ENCODE data around the gene RNF39.

The RNF39 gene

DNA sequence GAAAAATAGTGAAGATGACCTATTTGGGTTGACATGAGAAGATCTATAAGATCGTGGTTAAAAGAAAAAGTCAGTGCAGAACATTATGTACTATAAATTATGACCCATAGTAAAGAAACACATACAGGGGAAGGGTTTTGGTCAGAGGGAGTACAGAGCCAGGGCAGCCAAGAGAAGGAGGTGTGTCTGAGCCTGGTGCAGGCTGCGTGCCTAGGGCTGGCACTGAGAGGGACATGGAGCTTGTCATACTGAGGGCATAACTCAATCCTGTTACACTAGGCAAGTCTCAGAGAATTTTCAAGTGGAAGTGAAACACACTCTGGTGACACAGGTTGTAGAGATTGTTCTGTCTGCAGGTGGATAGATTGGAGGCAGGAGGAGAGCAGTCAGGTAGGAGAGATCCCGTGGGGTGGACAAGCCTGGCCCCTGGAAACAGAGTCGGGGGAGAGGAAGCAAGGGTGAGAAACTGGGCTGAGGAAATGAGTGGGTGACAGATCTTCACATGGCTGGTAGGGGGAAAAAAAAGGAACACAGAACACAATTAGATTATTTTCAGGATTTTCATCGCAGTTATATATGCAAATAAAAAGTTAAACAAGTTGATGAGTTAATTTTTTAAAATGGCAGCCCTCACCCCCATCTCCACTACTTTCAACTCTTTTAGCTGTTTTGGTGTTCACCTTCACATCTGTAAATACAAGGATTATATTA is 18.5 kb upstream of the RNF39 start:
- no peak for DNase-seq

DNA sequence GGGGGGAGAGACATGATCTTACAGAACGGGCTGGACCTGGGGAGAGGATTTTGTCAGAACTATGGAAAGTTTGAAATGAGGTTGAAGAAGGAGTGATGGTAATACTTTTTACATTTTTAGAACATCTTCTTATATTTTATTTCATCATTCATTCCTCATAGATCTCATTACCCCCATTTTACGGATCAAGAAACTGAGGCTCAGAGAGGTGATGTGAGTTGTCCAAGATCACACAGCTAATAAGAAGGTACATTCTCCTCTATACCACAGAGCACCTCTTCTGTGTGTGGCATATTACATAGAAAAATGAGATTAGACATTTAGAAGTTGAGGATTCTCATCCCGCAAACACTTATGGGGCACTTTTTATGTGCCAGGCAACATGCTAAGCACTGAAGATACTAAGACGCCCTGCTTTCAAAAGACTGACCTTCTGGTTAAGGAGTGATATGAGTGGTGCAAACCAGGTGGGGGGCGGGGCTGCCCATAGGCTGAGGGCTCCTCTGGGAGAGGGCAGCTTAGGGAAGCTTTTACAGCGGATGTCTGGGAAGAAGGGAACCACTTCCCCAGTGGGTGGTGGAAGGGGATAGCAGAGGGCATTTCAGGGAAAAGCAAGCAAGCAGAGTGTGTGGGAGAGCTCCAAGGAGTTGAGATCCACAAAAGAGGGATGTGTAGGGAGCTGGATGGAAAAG is 17.4 kb upstream of the RNF39 start:
- DNase-seq, result no peak

DNA sequence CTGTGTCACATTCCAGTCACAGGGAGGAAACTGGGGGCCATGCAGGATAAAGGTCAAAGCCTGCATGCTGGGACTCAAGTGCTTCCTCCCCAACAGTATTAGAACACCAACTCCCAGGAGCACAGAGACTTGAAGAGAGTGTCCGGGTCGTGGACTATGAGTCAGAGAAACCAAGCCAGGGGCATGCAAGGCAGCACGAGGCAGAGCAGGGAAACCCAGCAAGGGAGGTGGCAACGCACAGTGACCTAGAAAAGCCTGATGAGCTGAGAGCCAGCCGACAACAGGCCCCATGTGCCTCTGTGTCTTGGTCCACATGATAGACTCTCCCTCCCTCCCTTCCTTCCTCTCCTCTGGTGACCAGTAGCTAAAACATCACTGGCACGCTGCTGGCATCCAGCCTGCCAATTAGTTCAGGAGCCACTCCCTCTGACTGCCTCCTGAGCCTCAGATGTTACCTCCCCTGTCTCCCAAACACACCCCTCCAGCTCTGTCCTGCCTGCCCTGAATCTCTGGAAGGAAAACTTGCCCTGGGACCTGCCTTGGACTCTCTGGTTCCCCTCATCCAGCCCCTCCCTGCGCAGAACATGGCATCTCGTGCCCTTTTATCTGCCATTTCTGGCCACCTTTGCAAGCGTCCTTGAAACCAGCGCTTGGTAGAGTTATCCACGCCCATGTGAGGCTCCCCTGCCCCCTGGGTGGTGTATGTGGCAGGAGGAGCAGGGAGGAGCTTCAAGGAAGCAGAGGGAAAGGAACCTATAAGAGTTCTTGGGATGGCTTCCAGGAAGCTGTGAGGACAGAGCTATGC is 16.2 kb upstream of the RNF39 start:
- DNase-seq, result no peak

DNA sequence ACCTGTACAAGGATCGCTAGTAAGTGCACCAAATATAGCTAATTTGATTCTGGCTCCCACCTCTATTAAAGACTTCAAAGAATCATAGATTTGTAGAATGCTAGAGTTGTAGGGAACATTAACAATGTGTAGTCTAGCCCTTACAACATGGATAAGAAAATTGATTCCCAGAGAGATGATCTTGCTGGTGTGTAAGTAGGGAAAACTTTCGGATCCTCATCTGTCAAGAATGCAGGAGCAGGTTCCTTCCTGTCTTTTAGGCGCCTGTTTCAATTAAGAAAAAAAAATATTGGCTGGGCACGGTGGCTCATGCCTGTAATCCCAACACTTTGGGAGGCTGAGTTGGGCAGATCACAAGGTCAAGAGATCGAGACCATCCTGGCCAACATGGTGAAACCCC is 12.3 kb upstream of the RNF39 start:
- no peak for DNase-seq

DNA sequence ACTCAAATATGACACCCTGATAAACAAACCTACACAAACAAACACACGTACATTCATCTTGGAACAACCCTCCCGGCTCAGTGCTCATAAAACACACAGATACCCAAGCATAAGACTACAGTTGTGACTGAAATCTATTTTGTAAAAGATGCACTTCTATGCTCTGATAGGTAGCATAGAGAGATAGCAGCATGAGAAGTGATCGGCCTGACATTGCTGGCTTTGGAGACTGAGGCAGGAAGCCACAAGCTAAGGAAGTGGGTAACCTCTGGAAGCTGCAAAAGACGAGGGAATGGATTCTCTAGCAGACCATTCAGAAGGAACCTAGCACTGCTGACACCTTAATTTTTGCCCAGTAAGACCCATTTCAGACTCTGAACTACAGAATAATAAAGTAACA is 1.6 kb upstream of the RNF39 start:
- DNase-seq, result no peak

DNA sequence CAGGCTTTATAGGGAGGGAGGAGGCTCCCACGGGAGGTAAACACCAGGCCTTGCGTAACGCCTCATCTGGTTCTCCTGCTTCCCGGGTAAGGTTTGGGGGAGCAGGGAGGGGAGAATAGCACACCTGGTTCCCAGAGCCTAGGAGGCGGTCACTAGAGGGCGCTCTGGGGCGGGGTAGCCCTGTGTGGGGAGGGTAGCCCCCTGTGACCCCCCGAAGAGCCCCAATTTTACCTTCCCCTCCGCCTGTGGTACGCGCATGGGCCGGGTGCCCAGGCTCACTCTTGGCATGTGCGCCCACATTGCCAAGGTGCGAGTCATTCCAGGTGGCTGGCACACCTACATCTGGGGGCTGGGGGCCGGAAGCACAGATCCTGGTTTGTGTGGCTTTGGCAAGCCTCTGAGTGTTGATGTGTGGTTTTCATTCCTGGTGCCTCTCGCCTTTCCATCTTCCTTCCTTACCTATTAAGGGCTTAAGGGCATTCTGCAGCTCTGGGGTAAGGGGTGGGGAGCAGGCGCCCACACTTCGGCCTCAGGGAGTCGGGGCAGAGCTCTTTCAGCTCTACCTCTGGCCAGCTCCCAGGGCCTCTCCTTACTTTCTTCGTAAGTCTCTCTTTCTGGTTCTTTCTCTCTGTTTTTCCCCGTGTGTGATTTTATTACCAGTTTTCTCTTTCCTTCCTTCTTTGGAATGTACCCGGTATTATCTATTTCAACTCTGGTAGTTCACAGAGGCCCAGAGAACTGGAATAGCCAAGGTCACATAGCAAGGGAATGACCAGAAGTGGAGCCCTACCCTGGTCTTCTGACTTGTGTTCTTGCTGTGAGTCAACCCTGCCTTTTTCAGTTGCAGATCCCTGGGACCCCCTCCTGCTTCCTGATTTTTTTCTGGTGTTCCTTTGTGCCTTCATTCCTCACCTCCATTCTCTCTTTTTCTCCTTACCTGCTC is 492 bp upstream of the RNF39 start:
- no peak for DNase-seq

DNA sequence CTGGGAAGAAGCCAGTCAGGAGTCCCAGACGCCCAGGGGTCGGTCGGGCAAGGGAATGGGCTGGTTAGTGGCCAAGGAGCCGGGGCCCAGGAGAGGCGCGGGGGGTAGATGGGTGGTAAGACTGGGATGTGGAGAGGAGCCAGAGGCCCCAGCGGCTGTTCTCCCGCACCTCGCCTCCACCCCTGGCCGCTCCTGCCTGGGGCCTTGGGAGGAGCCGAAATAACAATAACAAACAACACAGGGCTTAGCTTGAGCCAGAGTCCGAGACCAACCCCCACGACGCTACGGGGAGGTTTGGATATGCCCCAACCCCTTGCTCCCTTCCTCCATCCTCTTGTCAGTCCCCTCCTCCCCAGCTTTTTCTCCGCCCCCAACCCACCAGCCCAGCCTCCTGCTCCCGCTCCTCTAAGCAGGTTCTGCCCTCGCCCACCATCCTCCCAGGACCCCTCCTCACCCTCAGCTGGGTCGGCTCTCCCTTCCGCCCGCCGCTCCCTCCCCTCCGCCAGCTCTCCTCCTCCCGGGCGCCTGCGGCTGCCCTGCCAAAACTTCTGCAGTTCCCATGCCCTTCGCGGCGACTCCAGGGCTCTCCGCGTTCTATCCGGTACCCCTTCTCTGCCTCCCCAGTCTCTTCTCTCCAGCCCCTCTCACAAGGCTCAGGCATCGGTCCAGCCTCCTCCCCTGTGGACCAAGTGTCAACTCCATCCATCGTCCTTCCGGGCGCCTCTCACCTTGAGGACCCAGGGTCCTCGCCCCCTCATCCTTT is 1.1 kb downstream of the RNF39 start:
- DNase-seq, result no peak

DNA sequence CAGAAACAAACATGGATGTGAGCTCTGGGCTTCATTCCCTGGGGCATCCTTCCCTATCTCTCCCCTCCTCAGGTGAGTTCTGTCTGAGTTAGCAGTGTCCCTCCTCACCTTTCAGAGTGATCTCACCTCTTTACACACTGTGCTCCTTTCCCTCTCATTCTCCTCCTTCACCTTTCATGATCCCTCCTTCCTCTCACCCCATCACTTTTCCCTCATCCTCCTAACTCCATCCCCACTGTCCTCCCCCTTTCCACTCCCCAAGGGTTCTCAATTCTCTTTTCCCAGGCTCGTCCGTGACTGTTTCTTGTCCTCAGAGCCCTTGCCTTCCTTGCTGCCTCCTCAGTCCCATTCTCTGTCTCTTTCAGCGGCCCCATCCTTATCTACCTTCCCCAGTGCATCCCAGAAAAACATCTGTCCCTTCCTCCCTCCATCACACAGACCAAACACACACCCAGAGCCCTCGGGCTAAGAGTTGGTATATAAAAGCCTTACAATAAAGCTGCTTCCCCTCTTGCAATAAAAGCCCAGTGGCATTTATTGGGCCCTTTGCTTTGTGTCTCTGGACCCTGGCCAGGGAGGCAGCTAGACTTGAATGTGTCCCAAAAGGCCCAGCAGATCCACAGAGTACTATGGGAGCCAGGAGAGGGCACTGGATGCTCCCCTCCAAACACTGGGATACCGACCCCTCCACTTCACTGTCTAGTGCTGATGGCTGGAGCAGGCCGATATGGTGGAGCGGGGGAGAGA is 1.9 kb downstream of the RNF39 start:
- no peak for DNase-seq

DNA sequence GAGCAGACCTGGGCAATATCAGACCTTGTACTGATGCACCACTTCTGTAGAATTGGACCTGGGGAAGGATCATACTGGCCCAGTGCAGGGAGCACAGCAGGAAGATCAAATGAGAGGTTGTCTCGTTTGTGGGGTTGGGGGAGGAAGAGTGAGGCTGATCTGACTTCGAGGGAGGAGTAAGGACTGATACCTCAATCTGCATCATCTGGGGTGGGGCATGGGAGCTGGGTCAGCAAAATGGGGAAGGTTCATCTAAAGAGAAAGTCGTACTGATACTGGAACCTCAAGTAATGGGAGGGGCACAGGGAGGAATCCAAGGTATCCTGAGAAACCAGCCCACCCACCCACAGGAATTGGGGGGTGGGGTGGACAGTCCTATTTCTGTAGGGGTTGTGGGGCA is 3.7 kb downstream of the RNF39 start:
- no peak for DNase-seq

DNA sequence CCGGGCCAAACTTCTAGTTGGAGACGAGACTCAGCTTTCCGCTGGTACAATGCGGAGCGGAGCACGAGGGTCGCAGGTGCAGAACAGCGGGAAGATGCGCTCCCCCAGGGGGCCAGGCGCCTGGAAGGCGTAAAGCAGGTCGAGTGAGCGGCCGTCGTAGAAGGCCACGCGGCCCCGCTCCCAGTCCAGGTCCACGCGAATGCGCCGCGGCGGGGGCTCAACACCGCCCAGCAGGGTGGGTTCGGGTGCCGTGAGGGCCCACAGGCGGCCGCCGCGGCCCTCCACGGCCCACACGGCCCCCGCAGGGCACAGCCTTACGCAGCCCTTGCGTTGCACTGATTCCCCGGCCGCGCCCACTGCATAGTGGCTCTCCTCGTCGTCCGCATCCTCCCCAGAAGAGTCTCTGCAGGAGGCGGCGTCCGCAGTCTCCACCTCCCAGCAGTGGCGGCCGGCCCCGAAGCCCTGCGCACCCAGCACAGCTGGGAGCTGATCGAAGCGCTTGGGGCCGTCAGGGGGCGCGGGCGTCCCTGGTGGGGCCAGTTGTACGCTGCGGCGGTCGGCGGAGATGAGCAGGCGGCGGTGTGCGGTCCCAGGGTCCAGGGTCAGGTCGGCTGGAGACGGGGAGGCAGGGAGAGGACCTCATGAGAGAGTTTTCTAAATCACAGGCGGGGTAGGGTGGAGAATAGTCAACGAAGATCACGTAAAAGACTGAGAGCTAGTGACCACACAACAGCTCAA is 4.3 kb downstream of the RNF39 start:
- DNase-seq, result no peak

DNA sequence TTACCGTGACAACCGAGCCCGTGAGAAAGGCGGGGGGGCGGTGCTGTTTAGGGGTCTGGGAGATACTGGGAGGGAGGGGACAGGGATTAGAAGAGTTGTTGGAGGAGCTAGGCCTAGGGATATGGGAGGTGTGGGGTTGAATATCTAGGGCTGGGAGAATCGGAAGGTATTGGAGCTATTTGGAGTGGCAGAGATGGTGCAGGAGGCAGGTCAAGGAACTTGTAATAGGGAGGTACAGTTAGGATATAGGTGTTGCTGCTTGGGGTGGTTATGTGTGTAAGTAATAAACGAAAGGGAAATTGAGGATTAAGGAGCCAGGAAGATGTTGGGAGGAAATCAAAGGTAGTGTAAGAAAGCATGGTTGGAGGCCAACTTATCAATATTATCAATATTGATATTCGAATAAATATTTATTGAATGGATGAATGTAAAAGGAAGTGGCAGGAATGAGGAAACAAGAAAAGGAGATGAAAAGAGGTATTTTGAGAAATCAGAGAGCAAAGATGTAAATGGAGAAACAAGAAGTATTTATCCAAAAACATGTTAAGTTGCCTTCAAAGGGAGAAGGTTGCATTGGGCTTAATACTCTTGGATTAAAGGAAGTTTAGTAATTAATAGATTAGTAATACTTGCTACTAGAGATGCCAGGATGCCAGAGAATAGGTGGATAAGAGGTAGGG is 8.0 kb downstream of the RNF39 start:
- DNase-seq, result no peak

DNA sequence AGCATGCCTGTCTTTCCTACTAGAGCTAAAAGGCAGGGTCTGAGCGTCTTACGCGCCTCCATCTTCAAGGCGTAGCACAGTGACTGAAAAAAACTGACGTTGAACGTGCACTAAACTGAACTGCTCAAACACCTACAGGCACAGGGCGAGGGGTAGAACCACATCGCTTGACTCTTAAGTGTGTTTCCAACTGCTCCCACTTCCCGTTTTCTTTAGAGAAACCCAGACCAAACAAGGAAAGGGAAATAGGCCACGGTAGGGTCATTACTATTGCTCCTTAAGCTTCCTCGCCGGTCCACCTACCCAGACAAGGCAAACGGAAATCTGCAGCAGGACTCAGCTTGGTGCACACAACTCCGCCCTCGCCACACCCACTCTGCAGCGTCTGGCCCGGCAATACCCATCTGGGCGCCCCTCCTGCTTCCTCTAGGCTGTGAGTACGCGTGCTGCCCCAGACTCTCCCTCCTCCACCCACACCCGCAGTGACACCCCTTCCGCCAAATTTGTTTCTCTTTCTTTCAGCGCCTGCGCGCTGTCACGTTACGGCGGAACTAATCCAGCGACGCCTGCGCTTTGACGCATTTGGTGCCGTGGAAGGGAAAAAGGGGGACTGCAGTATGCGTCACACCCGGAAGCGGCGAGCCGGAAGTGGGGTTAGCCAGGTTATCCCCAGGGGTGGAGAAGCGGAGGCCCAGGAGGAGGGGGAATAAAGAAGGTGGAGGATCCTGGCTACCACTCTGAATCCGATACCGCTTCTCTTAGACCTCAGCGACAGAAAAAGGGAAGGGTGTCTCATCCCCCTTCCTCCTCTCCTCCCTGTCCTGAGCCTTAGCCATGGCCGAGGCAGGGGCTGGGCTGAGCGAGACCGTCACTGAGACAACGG is 8.8 kb downstream of the RNF39 start, which contains the start of gene PPP1R11:
Gene PPP1R11 (plus strand): TSS at position 622 of the 883 bp plus-strand sequence. CDS start 213 bp downstream, at position 835.
- peak; percentile 93 to 97 for DNase-seq

DNA sequence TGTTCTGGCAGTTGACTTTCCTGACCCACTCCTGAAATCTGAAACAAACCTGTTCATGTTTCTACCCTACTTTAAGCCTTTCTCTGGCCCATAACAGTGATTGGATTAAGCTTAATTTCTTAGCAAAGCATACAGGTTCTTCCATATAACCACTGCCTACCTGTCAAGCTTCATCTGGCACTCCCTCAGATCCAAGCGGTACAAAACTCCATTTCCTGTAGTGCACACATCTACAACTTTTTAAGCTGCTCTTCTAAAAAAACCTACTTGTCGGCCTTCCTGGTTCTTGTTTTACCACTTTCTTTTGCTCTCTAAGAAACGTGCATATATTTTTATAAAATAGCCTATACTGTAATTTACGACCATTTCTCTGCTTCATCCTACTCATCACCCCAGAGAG is 9.5 kb downstream of the RNF39 start:
- no peak for DNase-seq

DNA sequence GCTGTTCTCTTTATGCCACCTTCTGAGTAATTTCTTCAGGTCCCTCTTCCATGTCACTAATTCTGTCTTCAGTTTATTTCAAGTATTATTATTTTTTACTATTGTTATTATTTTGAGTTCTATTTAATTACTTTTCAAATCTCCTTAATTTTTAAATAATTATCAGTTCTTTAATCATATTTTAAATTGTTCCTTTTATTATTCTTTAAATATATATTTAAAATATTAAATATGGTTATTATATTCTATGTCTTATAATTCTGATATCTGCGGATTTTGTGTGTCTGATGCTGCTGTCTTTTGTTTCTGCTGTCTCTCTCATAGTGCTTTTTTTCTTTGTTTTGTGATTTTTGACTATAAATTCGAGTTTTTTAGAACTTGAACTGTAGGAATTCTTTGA is 12.3 kb downstream of the RNF39 start:
- DNase-seq, result no peak

DNA sequence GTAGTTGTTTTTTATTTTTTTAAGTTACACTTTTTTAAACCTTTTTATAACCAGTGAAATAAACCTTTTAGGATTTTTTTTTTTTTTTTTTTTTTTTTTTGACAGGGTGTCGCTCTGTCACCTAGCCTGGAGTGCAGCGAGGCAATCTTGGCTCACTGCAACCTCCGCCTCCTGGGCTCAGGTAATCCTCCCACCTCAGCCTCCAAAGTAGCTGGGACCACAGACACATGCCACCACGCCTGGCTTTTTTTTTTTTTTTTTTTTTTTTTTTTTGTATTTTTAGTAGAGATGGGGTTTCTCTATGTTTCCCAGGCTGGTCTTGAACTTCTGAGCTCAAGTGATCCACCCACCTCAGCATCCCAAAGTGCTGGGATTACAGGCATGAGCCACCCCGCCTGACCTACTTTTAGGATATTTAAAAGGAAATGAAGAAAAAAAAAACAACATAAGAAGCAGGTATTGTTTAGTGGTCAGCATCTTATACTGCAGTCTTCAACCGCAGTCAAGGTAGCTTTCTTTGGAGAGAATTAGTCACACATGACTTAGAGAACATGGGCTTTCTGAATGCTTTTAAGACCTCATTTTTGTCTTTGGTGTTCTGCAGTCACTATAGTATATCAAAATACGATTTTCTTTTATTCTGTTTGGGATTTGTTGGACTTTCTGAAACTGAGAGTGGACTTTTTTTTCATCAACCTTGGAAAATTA is 12.9 kb downstream of the RNF39 start:
- DNase-seq, result no peak

DNA sequence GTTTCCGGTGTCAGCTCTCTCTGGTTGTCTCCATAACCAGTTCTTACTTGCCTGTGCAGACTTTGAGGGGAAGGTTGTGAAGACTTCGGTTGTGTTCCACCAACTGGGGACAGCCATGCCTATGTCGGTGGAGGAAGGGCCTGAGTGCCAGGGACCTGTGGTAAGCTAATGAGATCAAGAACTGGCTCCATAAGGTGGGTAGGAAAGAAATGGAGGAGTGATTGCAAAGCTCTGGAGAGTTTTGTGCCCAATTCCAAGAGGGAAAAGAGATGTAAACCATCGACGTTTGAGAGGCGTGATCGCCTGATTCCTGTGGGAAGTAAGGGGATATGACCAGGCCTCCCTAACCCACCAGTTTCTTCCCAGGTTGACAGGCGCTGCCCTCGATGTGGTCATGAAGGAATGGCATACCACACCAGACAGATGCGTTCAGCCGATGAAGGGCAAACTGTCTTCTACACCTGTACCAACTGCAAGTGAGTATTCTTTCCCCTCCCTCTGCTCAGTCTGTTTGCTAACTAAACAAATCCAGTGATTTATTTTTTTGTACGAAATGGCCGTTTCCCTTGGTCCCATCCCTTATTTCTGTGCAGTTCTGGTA is 13.6 kb downstream of the RNF39 start:
- no peak for DNase-seq

DNA sequence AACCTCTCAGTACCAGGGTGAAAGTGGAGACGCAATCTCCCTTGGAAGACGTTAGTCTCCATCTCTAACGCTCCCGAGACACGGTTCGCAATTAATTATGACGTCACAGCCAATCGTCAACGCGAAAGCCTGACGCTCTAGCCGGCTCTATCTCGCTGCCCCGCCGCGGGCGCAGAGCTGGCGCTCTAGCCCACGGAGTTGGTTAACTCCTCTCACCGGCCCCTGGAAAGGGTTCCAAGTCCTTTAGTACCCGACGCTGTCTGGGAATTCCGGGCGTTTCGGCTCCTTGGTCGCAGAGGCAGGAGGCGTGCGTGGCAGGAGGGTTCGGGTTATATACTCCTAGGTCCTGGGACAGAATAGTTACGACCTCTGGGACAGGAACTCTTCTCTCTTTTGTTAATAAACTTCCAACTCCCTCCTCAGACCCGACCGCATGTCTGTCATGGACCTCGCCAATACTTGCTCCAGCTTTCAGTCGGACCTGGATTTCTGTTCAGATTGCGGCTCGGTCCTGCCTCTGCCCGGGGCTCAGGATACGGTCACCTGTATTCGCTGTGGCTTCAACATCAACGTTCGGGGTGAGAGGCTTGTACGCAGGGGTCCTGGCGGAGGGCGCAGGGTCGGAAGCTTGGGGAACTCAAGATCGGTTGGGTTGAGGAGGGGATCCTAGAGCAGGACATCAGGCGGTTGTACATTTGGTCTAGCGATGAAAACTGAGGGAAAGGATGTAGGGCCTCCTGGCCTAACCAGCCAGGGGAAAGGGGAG is 14.3 kb downstream of the RNF39 start, which contains the start of gene POLR1H:
Gene POLR1H (plus strand): TSS at position 174 of the 766 bp plus-strand sequence. CDS start 260 bp downstream, at position 434.
- DNase-seq, result peak; percentile 72 to 76

All from stimulated activated CD4-positive, alpha-beta T cell treated with anti-CD3 and anti-CD28 coated beads, Interleukin-2, amount 100 ng/mL, for 48 hours (primary cell).